GM12872 (cell line): Measurements from ENCODE around the gene KIT.

Experiments
- CTCF ChIP-seq: IDR thresholded peaks from 3 replicates; pipeline ENCODE4 v1.5.1; 2011; ENCODE audit warnings: low read depth, mild to moderate bottlenecking, low read length, moderate library complexity; ENCODE audit not compliant: insufficient read depth

KIT gene

GRCh38 chr4:54731976-54732375 lies 74.2 kb downstream of the KIT start:
- no peak for TF ChIP-seq CTCF

- TF ChIP-seq CTCF: no peak
These were observed 79.7 kb downstream of the KIT start for GRCh38 chr4:54737421-54737820.

GRCh38 chr4:54741202-54741601 lies 83.4 kb downstream of the KIT start:
- no peak for TF ChIP-seq CTCF

GRCh38 chr4:54742636-54743399 lies 85.1 kb downstream of the KIT start:
- TF ChIP-seq CTCF: no peak

- no peak for TF ChIP-seq CTCF
These were observed 85.8 kb downstream of the KIT start for GRCh38 chr4:54743562-54743961.

- TF ChIP-seq CTCF: no peak
These were observed 86.7 kb downstream of the KIT start for GRCh38 chr4:54744487-54744886.

- TF ChIP-seq CTCF: no peak
These were observed 87.4 kb downstream of the KIT start for GRCh38 chr4:54745031-54745770.
